ENCODE measurements around the gene AOX1.

- TF ChIP-seq, protein P1, sequence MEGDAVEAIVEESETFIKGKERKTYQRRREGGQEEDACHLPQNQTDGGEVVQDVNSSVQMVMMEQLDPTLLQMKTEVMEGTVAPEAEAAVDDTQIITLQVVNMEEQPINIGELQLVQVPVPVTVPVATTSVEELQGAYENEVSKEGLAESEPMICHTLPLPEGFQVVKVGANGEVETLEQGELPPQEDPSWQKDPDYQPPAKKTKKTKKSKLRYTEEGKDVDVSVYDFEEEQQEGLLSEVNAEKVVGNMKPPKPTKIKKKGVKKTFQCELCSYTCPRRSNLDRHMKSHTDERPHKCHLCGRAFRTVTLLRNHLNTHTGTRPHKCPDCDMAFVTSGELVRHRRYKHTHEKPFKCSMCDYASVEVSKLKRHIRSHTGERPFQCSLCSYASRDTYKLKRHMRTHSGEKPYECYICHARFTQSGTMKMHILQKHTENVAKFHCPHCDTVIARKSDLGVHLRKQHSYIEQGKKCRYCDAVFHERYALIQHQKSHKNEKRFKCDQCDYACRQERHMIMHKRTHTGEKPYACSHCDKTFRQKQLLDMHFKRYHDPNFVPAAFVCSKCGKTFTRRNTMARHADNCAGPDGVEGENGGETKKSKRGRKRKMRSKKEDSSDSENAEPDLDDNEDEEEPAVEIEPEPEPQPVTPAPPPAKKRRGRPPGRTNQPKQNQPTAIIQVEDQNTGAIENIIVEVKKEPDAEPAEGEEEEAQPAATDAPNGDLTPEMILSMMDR (IDR thresholded peaks at IDR 0.05) = peak in 1 of 4 experiments; percentile 22
- TF ChIP-seq POLR2A (IDR thresholded peaks at IDR 0.05) (no peak), POLR2AphosphoS5 (IDR thresholded peaks at IDR 0.05) (no peak), EP300 (IDR thresholded peaks at IDR 0.05) (no peak)
Observed at GRCh38 chr2:200578778-200579177, 7.0 kb upstream of the AOX1 start.

Data from sigmoid colon (tissue), 4 donors.